Measurements from ENCODE around the gene HNF1A. TPM values are rescaled to one million over a fixed set of nuclear protein-coding genes. Genes with fewer than 3 reads are reported as not detected.
A peak's percentile ranks its signal among the peaks of the same experiment; 100 is the strongest.

HNF1A gene
- polyA plus RNA-seq, 1 donor from 2014 or later, result not detected

DNA sequence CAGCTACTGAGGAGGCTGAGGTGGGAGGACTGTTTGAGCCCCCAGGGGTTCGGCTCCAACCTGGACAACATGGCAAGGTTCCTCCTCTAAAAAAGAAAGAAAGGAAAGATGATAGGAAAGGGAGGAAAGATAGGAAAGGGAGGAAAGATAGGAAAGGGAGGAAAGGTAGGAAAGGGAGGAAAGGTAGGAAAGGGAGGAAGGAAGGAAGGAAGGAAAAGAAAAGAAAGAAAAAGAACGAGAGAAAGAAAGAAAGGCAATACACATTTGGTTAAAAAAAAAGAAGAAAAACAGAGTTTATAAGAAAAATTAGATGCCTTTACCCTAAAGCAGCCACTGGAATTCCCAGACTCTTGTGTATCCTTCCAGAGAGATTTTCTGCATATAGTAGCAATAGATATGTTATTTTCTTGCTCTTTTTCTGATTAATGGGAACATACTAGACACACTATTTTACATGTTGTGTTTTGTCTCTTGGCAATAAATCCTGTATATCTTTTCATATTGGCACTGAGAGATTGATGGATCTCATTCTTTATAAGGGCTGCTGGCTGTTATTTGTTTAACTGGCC is 12.2 kb downstream of the HNF1A start:
- Mint-ChIP-seq H3K27me3 (peaks cover 4% of the 10 kb centered on the region), H3K4me1 (no peaks in the 10 kb centered on the region), H3K9me3 (peaks cover 0 to 2% (median 0%) of the 10 kb centered on the region in 3 donors), H3K36me3 (no peaks in the 10 kb centered on the region), H3K27ac (no peak overlapping the region), H3K4me3 (no peak overlapping the region)

DNA sequence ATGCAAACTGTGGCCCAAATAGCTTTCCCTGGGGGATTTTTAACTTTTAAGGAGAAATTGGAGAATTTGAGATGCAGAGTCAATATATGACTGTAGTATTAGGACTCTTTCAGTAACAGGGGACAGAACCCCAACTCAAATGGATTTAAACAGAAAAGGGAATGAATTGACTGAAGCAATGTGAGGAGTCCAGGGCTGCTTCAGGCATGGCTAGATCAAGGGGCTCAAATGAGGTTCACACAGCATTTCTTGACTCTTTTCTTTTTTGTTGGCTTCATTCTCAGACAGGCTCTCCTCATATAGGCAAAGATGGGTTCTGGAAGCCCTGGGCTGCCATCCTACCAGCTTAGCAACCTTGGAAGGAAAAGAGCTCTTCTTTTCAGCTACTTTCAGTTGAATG is 13.6 kb downstream of the HNF1A start:
- Mint-ChIP-seq H3K27ac (no peak overlapping the region), H3K4me3 (no peak overlapping the region), H3K36me3 (no peaks in the 10 kb centered on the region), H3K4me1 (peaks cover 0 to 1% (median 0%) of the 10 kb centered on the region in 3 donors), H3K27me3 (peaks cover 6% of the 10 kb centered on the region), H3K9me3 (peaks cover 0 to 2% (median 0%) of the 10 kb centered on the region in 3 donors)

DNA sequence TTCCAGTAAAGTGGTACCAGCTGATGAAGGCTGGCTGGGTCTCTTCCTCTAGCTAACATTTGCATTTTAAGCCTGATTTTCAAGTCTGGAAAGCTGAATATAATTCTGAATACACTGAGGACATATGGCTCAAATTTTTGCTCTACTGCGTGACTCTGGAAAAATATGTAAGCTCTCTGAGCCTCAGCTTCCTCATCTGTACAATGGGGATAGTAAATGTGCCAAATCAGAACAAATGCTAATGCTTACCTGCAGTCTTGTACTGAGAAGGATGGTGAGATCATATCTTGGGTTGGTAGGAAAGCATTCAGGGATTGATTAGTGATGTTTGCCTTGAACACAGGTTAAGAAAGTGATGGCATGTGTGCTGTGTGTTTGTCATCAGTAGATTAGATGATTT is 14.6 kb downstream of the HNF1A start:
- Mint-ChIP-seq H3K27me3 (peaks cover 6% of the 10 kb centered on the region), H3K36me3 (no peaks in the 10 kb centered on the region), H3K4me3 (no peak overlapping the region), H3K27ac (no peak overlapping the region), H3K9me3 (peaks cover 0 to 2% (median 0%) of the 10 kb centered on the region in 3 donors), H3K4me1 (peaks cover 0 to 1% (median 0%) of the 10 kb centered on the region in 3 donors)

GRCh38 chr12:120993496-120993895 is 15.2 kb downstream of the HNF1A start:
- Mint-ChIP-seq H3K4me1 (peaks cover 0 to 1% (median 0%) of the 10 kb centered on the region in 3 donors), H3K4me3 (no peak overlapping the region), H3K36me3 (no peaks in the 10 kb centered on the region), H3K9me3 (no peaks in the 10 kb centered on the region), H3K27me3 (peaks cover 6% of the 10 kb centered on the region), H3K27ac (peak overlapping the region in 1 of 3 donors; percentile 33)

GRCh38 chr12:120994059-120994458 is 15.7 kb downstream of the HNF1A start:
- Mint-ChIP-seq H3K4me3 (no peak overlapping the region), H3K36me3 (no peaks in the 10 kb centered on the region), H3K27me3 (peaks cover 6% of the 10 kb centered on the region), H3K4me1 (peaks cover 0 to 1% (median 0%) of the 10 kb centered on the region in 3 donors), H3K27ac (peak overlapping the region in 1 of 3 donors; percentile 33), H3K9me3 (no peaks in the 10 kb centered on the region)

DNA sequence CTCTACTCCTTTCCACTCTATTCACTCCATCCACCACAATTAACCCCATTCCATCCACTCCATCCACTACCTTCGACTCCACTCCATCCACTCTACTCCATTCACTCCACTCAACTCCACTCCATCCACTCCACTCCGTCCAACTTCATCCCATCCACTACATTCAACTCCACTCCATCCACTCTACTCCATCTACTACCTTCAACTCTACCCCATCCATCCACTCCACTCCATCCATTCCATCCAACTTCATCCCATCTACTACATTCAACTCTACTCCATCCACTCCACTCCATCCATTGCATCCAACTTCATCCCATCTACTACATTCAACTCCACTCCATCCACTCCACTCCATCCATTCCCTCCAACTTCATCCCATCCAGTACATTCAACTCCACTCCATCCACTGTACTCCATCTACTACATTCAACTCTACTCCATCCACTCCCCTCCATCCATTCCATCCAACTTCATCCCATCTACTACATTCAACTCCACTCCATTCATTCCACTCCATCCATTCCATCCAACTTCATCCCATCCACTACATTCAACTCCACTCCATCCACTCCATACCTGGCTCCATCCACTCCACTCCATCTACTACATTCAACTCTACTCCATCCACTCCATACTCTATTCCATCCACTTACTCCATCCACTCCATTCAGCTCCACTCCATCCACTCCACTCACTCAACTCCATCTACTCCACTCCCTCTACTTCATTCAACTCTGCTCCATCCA is 16.4 kb downstream of the HNF1A start:
- H3K27ac Mint-ChIP-seq, result no peak overlapping the region

GRCh38 chr12:120996133-120996746 is 17.9 kb downstream of the HNF1A start:
- Mint-ChIP-seq H3K4me3 (no peak overlapping the region), H3K4me1 (peaks cover 0 to 1% (median 0%) of the 10 kb centered on the region in 3 donors), H3K27me3 (peaks cover 2% of the 10 kb centered on the region), H3K27ac (no peak overlapping the region), H3K9me3 (no peaks in the 10 kb centered on the region), H3K36me3 (no peaks in the 10 kb centered on the region)

More for the DNA sequence above, 16.4 kb downstream of the HNF1A start:
- Mint-ChIP-seq H3K9me3 (no peaks in the 10 kb centered on the region), H3K4me1 (peaks cover 0 to 1% (median 0%) of the 10 kb centered on the region in 3 donors), H3K4me3 (no peak overlapping the region), H3K36me3 (no peaks in the 10 kb centered on the region), H3K27me3 (peaks cover 2% of the 10 kb centered on the region)

GRCh38 chr12:120997448-120997847 is 19.1 kb downstream of the HNF1A start:
- peaks cover 2% of the 10 kb centered on the region for H3K27me3 Mint-ChIP-seq
- peak overlapping the region in 2 of 4 donors; percentile 33 to 64 for H3K4me3 Mint-ChIP-seq
- H3K27ac Mint-ChIP-seq, result no peak overlapping the region
- H3K4me1 Mint-ChIP-seq, result peaks cover 0 to 1% (median 0%) of the 10 kb centered on the region in 3 donors
- no peaks in the 10 kb centered on the region for H3K36me3 Mint-ChIP-seq
- H3K9me3 Mint-ChIP-seq, result no peaks in the 10 kb centered on the region

GRCh38 chr12:120998435-120998834 is 20.1 kb downstream of the HNF1A start:
- Mint-ChIP-seq H3K36me3 (peaks cover 4% of the 10 kb centered on the region), H3K4me3 (no peak overlapping the region), H3K27ac (no peak overlapping the region), H3K4me1 (peaks cover 0 to 1% (median 0%) of the 10 kb centered on the region in 3 donors), H3K9me3 (no peaks in the 10 kb centered on the region), H3K27me3 (peaks cover 2% of the 10 kb centered on the region)

DNA sequence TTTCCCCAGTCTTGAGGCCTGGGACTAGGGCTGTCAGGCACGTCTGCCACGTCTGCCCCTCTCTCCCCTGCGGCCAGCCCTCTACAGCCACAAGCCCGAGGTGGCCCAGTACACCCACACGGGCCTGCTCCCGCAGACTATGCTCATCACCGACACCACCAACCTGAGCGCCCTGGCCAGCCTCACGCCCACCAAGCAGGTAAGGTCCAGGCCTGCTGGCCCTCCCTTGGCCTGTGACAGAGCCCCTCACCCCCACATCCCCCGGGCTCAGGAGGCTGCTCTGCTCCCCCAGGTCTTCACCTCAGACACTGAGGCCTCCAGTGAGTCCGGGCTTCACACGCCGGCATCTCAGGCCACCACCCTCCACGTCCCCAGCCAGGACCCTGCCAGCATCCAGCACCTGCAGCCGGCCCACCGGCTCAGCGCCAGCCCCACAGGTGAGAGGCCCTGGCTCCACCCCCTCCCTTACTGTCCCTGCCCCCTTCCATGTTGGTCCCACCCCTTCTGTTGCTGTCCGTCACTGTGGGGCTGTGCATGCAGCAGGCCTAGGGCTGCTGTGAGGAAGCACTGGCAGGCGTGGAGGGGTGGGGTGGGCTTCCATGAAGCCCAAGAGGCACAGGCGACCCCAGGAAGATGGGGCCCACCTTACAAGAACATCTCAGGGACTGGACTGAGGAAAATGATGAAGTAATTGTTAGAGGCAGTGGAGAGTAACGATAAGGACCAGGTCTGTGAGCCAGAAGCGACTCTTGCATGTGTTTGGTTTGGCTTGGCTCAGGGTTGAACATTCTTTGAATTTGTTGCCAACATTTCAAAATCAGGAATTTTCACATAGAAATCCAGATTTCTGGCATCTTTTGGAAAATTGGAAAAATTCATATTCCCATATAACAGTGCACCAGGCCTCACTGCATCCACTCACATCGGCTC is 21.1 kb downstream of the HNF1A start:
- H3K4me1 Mint-ChIP-seq, result peaks cover 0 to 1% (median 0%) of the 10 kb centered on the region in 3 donors
- no peaks in the 10 kb centered on the region for H3K9me3 Mint-ChIP-seq
- H3K4me3 Mint-ChIP-seq, result no peak overlapping the region
- H3K27ac Mint-ChIP-seq, result peak overlapping the region in 1 of 3 donors; percentile 41
- peaks cover 2% of the 10 kb centered on the region for H3K27me3 Mint-ChIP-seq
- peaks cover 6% of the 10 kb centered on the region for H3K36me3 Mint-ChIP-seq

- H3K4me1 Mint-ChIP-seq, result peaks cover 0 to 1% (median 0%) of the 10 kb centered on the region in 3 donors
- peak overlapping the region in 1 of 3 donors; percentile 13 for H3K27ac Mint-ChIP-seq
- no peaks in the 10 kb centered on the region for H3K9me3 Mint-ChIP-seq
- peaks cover 6% of the 10 kb centered on the region for H3K36me3 Mint-ChIP-seq
- H3K4me3 Mint-ChIP-seq, result no peak overlapping the region
- peaks cover 2% of the 10 kb centered on the region for H3K27me3 Mint-ChIP-seq
Measured at GRCh38 chr12:121000530-121000929, 22.2 kb downstream of the HNF1A start.

DNA sequence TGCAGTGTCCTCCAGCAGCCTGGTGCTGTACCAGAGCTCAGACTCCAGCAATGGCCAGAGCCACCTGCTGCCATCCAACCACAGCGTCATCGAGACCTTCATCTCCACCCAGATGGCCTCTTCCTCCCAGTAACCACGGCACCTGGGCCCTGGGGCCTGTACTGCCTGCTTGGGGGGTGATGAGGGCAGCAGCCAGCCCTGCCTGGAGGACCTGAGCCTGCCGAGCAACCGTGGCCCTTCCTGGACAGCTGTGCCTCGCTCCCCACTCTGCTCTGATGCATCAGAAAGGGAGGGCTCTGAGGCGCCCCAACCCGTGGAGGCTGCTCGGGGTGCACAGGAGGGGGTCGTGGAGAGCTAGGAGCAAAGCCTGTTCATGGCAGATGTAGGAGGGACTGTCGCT is 22.7 kb downstream of the HNF1A start:
- no peaks in the 10 kb centered on the region for H3K4me1 Mint-ChIP-seq
- peaks cover 2% of the 10 kb centered on the region for H3K27me3 Mint-ChIP-seq
- H3K9me3 Mint-ChIP-seq, result no peaks in the 10 kb centered on the region
- peak overlapping the region in 1 of 4 donors; percentile 38 for H3K4me3 Mint-ChIP-seq
- peaks cover 6% of the 10 kb centered on the region for H3K36me3 Mint-ChIP-seq
- H3K27ac Mint-ChIP-seq, result no peak overlapping the region

- H3K9me3 Mint-ChIP-seq, result no peaks in the 10 kb centered on the region
- no peak overlapping the region for H3K4me3 Mint-ChIP-seq
- peak overlapping the region in 1 of 3 donors; percentile 13 for H3K27ac Mint-ChIP-seq
- peaks cover 0 to 2% (median 0%) of the 10 kb centered on the region in 3 donors for H3K4me1 Mint-ChIP-seq
- H3K27me3 Mint-ChIP-seq, result no peaks in the 10 kb centered on the region
- H3K36me3 Mint-ChIP-seq, result peaks cover 8% of the 10 kb centered on the region
Measured at GRCh38 chr12:121001841-121002483, 23.6 kb downstream of the HNF1A start.

DNA sequence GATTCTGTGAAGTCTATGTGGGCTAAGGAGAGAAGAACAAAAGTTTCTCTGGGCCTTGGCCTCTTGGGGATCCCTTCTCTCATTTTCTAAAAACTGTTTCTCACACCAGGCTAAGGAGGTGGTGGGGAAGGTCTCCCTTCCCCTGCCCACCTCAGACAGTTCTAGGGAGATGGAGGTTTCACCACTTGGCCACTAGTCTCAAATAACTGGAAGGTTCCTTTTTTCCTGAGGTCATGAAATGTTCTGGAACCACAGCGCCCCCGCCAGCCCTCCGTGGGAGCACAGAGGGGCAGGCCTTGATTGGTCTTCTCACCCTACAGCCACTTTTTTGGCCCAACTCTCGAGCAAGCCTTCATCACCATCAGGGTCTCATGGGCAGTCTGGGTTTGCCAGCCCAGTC is 25.3 kb downstream of the HNF1A start:
- H3K4me1 Mint-ChIP-seq, result peaks cover 0 to 2% (median 0%) of the 10 kb centered on the region in 3 donors
- H3K27ac Mint-ChIP-seq, result no peak overlapping the region
- no peaks in the 10 kb centered on the region for H3K9me3 Mint-ChIP-seq
- no peaks in the 10 kb centered on the region for H3K27me3 Mint-ChIP-seq
- H3K4me3 Mint-ChIP-seq, result no peak overlapping the region
- peaks cover 13% of the 10 kb centered on the region for H3K36me3 Mint-ChIP-seq
